CD4-positive, alpha-beta T cell treated with Interleukin-2 at 100 ng/mL for 4 hours (primary cell): Measurements from ENCODE around the gene CARD19.
"Not testable (repeated sequence)": the region's sequence is repeated elsewhere in the genome, so short reads cannot be mapped to it uniquely, and the experiment has no call there.

Experiments used
- DNase-seq: peaks from one replicate; pipeline ENCODE4 v3.0.0-alpha.2; 2020; ENCODE audit warnings: low spot score

CARD19 gene

DNA sequence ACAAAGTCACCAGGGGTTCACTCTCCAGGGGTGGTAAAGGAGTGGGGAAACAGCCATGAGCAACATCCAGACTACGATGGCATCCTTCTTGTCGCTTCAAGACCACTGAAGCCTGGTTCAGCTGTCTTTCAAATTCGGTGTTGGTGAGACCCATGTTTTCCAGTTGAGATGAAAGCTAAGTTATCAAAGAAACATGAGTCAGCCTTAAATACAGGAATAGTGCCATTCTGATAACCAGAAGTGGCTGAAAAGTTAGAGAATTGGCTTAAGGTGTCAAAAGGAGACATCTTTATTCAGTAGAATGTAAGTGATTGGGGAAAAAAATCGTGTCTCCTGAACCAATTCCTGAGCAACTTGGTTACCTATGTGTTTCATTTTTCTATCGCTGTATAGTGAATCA is 7.0 kb upstream of the CARD19 start:
- DNase-seq = no peak

DNA sequence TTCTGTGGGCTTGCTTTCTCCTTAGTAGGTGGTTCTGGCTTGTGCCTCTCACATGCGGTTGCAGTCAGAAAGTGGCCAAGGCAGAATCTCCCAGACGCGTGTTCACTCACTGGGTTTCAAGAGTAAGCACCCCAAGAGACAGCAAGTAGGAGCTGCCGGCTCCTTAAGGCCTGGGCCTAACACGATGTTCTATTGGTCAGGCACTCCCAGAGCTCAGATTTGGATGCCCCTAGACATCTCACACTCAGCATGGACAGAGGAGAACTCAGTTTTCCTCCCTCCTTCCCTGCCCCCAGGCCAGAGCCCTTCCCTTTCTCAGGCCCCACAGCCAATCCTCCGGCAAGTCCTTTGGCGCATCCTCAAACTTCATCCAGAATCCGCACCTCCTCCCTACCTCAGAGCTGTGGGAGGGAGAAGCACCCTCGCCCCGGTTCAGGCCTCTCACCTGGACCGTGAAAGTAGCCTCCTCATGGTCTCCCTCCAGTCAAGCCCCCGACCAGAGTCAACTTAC is 6.5 kb upstream of the CARD19 start:
- no peak for DNase-seq

DNA sequence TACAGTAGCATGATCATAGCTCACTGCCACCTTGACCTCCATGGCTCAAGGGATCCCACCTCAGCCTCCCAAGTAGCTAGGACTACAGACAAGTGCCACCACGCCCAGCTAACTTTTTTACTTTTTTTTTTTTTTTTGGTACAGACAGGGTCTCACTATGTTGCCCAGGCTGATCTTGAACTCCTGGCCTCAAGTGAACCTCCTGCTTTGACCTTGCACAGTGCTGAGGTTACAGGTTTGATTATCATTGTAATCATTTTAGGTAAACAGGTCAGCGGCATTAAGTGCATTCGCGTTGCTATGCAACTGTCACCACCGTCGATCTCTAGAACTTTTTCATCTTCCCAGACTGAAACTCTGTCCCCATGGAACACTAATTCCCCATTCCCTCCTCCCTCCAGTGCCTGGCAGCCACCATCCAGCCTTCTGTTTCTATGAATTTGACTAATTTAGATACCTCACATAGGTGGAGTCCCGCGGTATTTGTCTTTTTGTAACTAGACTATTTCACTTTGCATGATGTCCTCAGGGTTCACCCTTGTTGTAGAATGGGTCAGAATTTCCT is 5.8 kb upstream of the CARD19 start:
- DNase-seq = no peak

DNA sequence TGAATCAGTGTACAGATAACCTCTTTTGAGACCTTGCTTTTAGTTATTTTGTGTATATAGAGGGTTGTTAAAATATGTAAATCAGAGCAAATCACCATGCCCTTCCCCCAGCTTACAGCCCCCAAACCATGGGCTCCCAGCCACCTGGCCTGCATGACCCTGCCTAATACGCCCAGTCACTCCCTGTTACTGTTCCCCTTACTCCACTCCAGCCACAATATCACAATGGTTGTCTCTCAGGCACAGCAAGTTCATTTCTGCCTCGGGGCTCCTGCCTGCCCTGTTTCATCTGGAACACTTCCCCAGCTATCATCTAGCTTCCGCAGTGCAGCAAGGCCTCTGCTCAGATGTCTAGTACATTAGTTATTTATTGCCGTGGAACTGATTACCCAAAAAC is 5.0 kb upstream of the CARD19 start:
- no peak for DNase-seq

DNA sequence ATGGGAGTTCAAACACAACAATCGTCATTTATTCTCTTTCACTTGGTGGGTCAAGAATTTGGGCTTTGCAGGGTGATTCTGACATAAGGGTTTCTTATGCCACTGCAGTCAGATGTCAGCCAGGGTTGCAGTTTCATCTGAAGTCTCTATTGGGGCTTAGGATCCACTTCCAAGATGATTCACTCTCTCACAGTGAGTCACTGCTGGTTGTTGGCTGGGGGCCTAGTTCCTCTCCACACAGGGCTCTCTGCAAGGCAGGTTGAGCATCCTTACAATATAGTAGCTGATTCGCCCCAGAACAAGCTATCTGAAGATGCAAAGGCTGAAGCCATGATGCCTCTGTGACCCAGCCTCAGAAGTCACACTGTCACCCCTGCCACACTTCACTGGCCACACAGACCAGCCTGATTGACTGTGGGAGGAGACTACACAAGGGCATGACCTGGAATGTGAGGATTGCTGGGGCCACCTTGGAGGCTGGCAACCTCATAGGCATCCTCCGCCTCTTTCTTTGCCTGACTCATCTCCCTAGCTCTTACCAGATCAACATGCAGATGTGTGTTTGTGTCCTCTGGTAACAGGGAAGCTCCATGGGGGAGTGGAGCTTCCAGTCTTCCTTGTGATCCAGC is 4.5 kb upstream of the CARD19 start:
- DNase-seq = peak; percentile 70

DNA sequence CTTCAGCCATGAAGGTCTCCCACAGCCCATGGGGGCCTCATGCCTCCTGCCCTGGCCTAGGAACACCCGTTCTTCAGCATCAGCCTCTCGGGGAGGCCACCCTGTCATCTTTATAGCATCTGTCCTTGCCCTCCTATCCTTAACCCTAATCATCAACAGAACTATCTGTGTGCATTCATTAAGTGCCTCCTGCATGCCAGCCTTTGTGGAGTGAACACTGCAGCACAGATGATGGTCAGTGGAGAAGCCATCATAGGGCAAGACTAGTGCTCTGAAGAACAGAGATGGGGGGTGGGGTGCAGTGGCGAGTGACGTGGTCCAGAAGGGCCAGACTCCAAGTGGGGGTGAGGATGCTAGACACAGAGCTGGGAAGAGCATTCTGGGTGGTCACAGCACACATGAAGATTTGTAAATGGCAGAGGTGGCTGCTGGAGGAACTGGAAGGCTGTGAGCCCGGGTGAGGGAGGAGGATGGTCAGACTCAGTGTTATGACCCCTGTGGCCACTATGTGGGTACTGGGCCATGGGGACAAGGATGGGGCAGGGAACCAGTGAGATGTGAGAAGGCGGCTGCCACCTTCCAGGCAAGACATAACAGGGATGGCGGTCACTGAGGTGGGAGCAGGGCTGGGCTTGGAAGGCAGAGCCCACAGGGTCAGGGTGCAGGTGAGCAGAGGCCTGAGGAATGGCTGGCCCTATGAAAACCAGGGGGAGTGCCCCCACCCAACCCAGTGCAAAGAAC is 3.6 kb upstream of the CARD19 start:
- DNase-seq = no peak

DNA sequence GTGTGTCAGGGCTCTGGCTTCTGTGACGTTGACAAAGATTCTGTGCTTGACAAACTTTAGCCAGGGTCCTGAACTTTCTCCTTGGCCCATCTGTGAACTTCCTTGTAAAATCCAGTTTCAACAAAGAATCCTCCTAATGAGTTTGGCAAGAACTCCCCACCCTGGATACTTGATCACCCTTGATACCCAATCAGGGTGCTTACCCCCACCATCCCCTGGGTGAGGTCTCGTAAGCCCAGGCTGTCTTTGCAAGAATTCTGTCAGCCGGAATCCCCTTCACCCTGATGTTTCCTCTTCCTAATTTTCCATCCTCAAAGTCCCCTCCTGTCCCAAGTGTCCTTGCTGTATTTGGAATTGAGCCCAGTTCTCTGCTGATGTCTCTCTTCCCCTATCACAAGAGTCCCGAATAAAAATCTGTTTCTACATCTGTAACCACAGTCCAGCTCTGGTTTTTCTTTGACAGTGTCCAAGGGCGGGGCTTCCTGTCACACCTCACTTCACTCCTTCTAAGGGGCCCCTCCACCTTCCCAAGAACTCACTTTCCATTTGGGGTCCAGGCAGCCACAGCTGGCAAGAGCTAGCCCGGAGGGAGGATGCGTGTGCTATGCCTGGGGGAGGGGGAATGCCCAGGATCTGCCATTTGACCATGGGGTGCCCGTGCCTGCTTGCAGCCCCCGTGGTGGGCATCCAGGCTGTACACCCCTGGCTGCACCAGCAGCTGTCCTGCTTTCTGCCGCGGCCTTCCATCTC is 2.7 kb upstream of the CARD19 start:
- no peak for DNase-seq

DNA sequence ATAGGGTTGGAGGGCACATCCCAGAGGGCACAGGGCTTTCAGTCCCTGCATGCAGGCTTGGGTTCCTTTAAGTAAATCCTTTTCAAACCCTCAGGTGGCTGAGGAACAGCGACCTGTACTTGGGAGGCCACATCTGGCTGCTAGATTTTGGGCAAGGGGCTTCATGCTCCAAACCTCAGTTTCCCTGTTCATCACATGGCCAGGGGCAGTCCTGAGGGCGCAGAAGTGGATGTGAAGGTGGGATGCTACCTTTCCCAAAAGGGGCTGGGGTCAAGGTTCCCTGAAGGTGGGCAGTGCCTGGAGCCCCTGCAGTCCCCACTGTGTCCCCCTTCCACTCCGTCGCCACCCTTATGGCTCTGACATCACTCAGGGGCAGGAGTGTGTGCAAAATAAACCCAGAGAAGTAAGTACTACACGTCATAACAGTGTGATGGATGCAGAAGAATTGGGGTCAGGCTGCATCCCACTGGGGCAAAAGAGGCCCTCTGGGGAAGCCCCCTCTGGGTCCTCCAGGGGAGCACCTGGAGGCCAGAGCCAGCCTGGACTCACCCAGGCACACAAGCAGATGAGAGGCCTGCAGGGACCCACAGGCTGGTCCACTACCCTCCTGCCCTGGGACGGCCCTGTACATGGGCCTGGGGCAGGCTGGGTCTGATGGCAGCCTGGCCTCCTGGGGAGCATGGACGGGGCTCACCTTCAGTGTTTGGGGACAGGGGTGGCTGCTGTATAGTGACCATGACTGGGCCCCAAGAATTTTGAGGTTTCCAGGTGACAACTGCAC is 1.9 kb upstream of the CARD19 start:
- DNase-seq = no peak

DNA sequence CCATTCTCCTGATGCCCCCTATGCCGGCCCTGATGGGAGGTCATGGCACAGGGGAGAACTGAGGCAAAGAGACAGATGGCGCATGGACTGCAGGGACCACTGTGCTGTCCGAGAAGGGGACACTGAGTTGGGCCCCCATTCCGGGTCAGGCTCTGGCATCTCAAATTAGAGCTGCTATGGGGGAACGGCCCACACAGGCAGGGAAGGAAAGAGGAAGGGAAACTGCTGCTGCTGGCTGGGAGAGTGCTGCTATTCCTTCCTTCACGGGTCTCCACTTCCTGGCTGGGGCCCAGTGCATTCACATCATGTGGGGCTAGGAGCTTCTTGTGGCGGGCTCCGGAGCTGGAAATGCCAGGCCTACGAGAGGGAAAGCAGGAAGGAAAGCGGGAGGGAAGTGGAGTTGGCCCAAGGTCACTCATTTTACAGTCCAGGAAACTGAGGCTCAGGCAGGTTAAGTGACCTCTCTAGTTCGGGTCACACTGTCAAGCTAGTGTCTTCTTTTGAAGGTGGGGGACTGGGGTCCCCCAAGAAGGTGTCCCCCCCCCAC is 1.3 kb upstream of the CARD19 start:
- DNase-seq = no peak

DNA sequence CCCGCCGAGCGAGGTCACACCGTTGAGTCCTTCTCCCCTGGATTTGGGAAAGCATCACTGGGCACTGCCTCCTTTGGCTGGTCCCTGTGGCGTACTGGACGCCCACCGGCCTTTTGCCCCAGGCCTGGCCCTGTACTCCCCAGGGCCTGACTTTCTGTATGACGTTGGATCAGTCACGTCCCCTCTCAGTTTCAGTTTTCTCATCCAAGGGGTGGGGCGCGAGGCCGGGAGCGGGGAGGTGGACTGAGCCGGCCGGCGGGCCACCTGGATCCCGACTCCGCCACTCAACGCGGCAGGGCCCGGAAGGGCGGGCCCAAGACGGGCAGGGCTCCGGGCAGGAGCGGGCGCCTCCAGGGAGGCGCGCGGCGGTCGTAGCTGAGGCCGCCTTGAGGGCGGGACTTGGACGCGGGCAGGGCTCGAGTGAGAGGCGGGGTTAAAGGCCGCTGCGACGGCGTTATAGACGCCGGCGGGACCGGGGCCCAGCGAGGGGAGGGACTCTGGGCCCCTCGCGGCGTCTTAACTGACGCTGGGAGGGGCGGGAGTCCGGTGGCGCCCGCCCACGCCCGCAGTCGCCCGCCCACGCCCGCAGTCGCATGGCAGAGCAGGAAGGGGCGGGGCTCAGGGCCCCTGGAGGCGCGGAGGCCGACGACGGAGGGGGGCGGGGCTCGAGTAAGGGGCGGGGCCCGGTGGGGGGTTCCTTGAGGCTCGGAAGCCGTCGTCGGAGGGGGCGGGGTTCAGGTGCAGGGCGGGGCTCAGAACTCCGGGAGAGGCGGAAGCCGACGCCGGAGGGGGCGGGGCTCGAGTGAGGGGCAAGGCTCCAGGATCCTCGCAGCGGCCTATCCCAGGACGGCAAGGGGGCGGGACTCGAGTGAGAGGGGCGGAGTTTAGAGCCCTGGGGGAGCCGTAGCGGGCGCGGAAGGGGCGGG is 549 bp upstream of the CARD19 start:
- peak; percentile 100 for DNase-seq

DNA sequence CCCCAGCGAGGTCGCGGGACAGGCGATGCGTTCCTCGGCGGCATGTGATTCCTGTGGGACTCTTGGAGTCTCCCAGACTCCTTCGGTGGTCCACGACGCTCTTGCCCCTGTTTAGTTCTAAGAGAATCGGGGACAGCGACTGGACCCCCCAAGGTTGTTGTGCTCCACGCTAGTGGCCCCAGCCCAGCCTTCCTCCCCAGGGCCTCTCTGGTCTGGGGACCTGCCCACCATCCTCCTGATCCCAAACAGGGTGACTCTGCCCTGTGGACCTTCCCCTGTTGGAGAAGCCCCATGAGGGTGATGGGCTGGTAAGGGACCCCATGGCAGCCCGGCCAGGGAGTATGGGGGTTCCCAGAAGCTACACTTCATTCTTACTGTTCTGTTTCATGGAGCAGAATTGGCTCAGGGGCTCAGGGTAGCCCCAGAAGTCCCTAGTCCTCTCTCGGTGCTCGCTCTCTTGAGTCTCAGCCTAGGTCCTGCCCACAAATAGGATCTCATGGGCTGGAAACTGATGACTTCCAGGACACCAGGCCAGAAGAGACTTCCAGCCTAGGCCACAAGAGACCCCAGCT is 880 bp downstream of the CARD19 start:
- DNase-seq = no peak

DNA sequence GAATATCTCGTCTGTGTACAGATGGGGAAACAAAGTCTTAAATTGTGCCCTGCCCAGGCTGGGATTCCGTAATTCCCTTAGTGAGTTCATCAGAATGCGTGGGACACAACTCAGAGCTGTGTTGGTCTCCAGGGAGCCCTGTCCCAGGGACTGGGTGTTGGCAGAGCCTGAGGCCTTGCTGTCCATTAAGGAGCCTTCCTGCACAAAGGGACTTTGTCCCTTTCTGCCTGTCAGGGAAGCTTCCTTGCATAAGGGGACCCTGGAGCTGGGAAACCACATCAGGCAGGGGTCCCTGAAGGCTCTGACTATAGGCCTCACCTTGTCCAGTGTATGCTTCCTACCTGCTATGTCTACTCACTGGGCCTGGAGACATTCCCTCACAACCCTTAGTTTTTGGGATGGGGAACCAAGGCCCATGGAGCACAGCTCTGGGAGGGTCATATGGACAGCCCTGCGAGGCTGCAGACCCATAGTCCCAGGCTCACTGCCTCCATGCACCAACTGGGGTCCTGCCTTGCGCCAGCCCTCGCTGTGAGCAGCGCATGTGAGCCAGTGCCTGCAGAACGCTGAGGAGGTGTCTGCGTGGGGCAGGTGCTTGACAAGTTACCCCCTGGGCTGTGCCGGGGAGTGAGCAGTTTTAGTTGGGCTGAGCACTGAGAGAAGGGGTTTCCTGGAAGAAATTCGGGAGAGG is 1.6 kb downstream of the CARD19 start:
- no peak for DNase-seq

DNA sequence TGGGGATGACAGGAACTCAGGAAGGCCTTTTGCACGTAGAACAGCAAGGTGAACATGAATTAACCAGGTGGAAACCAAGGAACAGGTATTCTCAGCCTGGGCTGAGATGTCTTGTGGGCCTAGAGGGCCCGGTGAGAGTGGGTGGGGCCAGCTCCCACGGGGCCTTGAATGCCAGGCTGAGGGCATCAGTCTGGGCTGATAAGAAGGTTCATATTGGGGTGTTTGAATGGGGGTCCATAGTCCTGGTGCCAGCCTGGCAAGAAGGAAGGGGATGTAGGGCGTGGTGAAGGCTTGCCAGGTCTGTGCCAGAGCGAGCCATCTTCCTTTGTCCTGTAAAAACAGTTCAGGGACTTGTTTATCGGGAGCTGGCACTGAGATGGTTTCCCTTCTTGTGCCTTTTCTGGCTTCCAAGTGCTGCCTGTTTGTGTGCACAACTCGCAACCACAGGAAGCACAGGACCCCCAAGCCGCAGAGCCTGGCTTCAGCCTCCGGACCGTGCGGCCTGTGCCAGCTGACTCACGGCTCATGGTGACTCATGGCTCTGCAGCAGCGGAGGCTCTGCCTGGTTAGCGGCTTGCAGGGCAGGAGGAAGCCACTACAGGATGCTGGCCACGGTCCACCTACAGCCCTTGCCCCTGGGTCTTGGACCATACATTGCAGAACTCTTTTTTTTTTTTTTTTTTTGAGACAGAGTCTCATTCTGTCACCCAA is 2.4 kb downstream of the CARD19 start:
- DNase-seq = peak; percentile 71

DNA sequence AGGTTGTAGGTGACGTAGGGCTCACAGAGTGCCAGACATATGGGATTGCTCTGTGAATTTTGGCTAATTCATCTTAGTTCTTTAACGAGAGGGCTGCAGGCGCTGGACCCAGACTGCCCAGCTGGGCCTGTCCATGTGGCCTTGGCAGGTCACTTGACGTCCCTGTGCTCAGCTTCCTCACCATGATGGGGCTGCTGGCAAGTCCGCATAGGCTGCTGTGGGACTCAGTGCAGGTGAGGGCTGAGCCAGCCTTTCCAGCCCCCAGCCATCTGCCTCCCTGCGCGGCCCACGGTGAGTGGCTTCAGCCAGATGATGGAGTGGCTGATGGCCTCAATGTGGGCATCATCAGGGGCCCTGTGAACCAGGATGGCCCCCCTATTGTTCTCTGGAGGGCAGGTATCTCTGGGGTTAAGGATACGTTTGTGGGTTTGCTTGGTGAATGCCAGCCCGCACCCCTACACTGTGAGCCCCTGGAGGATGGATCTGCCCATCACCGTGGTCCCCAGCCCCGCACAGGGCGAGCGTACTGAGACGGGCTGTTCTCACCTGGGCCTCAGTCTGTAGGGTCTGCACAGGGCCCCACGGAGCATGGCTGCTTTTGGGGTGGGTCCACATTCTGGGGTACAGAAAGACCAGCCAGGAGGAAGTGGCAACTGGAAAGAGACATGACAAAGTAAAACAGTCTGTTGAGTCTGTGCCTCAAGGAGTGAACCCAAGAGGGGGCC is 3.7 kb downstream of the CARD19 start:
- DNase-seq = no peak

DNA sequence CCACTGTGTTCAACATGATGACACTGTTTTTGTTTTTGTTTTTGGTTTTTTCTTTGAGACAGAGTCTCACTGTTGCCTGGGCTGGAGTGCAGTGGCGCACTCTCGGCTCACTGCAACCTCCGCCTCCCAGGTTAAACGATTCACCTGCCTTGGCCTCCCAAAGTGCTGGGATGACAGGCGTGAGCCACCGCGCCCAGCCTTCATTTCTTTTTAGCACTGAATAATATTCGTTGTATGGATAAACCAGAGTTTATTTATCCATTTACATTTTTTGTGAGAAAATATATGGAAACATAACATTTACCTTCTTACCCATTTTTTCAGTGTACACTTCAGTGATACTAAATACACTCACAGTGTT is 4.2 kb downstream of the CARD19 start:
- DNase-seq = no peak

DNA sequence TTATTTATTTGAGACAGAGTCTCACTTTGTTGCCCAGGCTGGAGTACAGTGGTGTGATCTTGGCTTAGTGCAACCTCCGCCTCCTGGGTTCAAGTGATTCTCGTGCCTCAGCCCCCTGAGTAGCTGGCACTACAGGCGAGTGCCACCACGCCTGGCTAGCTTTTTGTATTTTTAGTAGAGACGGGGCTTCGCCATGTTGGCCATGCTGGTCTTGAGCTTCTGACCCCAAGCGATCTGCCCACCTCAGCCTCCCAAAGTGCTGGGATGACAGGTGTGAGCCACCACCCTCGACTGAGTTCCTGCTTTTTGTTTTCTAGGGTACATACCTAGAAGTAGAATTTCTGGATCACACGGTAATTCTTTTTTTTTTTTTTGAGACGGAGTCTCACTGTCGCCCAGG is 5.1 kb downstream of the CARD19 start:
- DNase-seq = not testable (repeated sequence)

DNA sequence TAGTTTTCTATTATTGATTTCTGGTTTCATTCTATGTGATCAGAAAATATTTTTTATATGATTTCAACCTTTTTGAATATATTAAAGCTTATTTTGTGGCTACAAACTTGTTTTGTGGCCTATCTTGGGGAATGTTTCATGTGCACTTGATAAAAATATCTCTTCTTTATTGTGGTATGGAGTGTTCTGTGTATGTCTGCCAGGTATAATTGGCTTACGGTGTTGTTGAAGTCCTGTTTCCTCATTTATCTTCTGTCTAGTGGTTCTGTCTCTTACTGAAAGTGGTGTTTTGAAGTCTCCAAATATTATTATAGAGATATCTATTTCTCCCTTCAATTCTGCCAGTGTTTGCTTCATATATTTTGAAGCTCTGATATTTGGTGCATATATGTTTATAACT is 9.6 kb downstream of the CARD19 start:
- no peak for DNase-seq

DNA sequence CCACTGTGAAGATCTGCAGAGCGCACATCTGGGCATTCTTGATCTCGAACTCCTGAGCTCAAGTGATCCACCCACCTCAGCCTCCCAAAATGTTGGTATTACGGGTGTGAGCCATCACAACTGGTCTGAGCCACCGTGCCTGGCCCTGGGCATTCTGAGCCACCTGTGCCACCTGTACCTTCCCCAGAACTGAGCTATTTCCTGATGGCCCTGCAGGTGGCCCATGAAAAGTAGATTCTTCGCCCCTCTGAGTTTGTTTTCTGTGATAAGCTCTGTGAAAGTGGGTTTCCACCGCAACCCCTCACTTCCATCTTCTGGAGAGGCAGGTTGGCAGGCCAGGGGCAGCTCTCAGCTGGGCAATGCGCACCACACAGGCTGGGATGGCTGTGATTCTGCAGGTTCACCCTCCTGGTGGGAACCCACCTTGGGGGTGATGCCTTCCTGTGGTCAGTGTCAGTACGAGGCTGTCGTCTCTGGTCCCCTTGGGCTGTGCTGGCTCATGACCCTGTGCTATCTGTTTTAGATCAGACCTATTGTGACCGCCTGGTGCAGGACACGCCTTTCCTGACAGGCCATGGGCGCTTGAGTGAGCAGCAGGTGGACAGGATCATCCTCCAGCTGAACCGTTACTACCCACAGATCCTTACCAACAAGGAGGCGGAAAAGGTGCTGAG is 11.3 kb downstream of the CARD19 start:
- DNase-seq = no peak
